Mucosa of descending colon (tissue), 3 donors: ENCODE measurements around the gene CLOCK. TPM values are rescaled to one million over a fixed set of nuclear protein-coding genes. Genes with fewer than 3 reads are reported as not detected.
"Not testable (repeated sequence)": the region's sequence is repeated elsewhere in the genome, so short reads cannot be mapped to it uniquely, and the experiment has no call there.

Experiments used
- ATAC-seq: fragments of 200-7000 bp; cut with Tn5 transposase; one replicate; pipeline ENCODE4 v1.9.1; 2020; ENCODE audit warnings: mild to moderate bottlenecking, moderate library complexity
- DNase-seq, 3 donors: peaks; one replicate each; pipeline ENCODE4 v3.0.0-alpha.2; 2020
- H3K36me3 ChIP-seq: fragments of 200-600 bp; one replicate; pipeline ENCODE4 v1.8.0; 2021; ENCODE audit warnings: low read depth, mild to moderate bottlenecking
- H3K4me1 ChIP-seq: fragments of 200-600 bp; one replicate; pipeline ENCODE4 v1.8.0; 2021; ENCODE audit warnings: low read depth, mild to moderate bottlenecking
- H3K4me3 ChIP-seq: fragments of 200-600 bp; one replicate; pipeline ENCODE4 v1.8.0; 2021; ENCODE audit warnings: mild to moderate bottlenecking
- H3K9me3 ChIP-seq: fragments of 200-600 bp; one replicate; pipeline ENCODE4 v1.8.0; 2021; ENCODE audit warnings: mild to moderate bottlenecking
- intact Hi-C, 2 donors: fragments of 100-400 bp; cut with DNase I in 1 of 2; cut with micrococcal nuclease in 1 of 2; formaldehyde crosslinking; loops; one replicate each; pipeline versions ENCODE4 v1.11.0 to v1.11.1; 2022; cut with DNase I, micrococcal nuclease
- long read RNA-seq, 2 donors: library from polyadenylated mRNA; unstranded; transcript quantifications; one replicate each; pipeline ENCODE4 v2.0.0, GENCODE V29; 2019 to 2021
- total RNA-seq, 3 donors: library from RNA; stranded (reverse); fragmentation: NEBNext Ultra II Directional in 2 of 3; extraction: Animal tissue kit (Norgen Biotek cat#: 25700) in 2 of 3; gene quantifications; one replicate each; pipeline versions ENCODE4 v1.2.1 to v1.2.4, GENCODE V29; 2021 to 2023
- TF ChIP-seq, protein P1 (sequence below): fragments of 200-600 bp; IDR thresholded peaks from one replicate; pipeline ENCODE4 v1.8.0; 2022; ENCODE audit warnings: antibody characterized with exemption, mild to moderate bottlenecking
- donor health status: DM: no; HTN: no; CAD: no; lungs with moderate emphysema.
- donor health status: DM: no; HTN: no; CAD: no.
- donor health status: DM: no; HTN: yes; CAD: no.

The CLOCK gene, protein sequence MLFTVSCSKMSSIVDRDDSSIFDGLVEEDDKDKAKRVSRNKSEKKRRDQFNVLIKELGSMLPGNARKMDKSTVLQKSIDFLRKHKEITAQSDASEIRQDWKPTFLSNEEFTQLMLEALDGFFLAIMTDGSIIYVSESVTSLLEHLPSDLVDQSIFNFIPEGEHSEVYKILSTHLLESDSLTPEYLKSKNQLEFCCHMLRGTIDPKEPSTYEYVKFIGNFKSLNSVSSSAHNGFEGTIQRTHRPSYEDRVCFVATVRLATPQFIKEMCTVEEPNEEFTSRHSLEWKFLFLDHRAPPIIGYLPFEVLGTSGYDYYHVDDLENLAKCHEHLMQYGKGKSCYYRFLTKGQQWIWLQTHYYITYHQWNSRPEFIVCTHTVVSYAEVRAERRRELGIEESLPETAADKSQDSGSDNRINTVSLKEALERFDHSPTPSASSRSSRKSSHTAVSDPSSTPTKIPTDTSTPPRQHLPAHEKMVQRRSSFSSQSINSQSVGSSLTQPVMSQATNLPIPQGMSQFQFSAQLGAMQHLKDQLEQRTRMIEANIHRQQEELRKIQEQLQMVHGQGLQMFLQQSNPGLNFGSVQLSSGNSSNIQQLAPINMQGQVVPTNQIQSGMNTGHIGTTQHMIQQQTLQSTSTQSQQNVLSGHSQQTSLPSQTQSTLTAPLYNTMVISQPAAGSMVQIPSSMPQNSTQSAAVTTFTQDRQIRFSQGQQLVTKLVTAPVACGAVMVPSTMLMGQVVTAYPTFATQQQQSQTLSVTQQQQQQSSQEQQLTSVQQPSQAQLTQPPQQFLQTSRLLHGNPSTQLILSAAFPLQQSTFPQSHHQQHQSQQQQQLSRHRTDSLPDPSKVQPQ
- 10 to 100 TPM; 17.4 to 33.1 (median 25.3) TPM for total RNA-seq
- long read RNA-seq, donor 1, partial matches to known transcripts, result 3 of 8 reads
- long read RNA-seq, donor 1, other reads (novel, unspliced or antisense), result 5 of 8 reads
- long read RNA-seq, donor 2, partial matches to known transcripts, result 1 of 4 reads
- long read RNA-seq, donor 2, other reads (novel, unspliced or antisense), result 3 of 4 reads

DNA sequence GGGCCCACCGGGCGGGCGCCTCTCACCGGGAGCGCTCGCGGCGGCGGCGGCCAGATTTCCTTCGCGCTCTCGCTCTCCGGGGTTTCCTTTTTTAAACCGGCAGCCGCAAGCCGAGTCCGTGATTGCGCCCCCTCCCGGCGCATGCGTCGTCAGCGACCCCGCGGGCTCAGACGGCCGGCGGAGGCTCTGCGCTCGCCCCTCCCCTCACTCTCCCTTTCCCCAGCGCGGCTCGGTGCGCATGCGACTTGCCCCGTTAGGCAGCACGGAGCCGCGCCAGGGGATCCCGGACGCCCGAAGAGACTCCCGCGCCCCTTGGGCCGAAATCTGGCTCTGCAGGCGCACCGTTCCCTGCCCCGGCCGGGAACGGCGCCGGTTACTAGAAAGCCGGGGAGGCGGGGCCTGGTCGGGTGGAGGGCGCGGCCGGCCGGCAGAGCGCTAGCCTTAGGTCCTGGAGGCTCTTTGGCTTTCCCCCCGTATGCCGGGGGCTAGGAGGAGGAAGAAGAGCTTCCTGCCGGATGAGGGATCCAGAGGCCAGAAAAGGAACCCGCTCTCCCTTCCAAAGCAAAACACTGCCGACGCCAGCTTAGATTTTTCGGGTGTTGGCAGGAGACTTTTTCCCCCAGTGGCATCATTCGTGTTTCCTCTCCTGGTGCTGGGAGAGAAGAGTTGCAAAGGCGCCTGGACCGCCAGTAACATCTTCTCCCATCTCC is at the start of gene CLOCK:
Gene CLOCK, minus strand, starts transcription at position 154 of the 710 bp plus-strand sequence. CDS start 64,124 bp downstream, outside the sequence.
- Histone ChIP-seq H3K9me3 (no peaks in the 10 kb centered on the region), H3K4me3 (peak within 1 kb of the TSS; percentile 98), H3K36me3 (no peaks in the 10 kb centered on the region), H3K4me1 (peaks cover 15% of the 10 kb centered on the region)
- intact Hi-C loops, result no loop called here
- DNase-seq, result peak; percentile 85 to 92 (median 90)
- peak; percentile 84 for ATAC-seq
- TF ChIP-seq, protein P1, sequence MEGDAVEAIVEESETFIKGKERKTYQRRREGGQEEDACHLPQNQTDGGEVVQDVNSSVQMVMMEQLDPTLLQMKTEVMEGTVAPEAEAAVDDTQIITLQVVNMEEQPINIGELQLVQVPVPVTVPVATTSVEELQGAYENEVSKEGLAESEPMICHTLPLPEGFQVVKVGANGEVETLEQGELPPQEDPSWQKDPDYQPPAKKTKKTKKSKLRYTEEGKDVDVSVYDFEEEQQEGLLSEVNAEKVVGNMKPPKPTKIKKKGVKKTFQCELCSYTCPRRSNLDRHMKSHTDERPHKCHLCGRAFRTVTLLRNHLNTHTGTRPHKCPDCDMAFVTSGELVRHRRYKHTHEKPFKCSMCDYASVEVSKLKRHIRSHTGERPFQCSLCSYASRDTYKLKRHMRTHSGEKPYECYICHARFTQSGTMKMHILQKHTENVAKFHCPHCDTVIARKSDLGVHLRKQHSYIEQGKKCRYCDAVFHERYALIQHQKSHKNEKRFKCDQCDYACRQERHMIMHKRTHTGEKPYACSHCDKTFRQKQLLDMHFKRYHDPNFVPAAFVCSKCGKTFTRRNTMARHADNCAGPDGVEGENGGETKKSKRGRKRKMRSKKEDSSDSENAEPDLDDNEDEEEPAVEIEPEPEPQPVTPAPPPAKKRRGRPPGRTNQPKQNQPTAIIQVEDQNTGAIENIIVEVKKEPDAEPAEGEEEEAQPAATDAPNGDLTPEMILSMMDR, result peak; percentile 59

DNA sequence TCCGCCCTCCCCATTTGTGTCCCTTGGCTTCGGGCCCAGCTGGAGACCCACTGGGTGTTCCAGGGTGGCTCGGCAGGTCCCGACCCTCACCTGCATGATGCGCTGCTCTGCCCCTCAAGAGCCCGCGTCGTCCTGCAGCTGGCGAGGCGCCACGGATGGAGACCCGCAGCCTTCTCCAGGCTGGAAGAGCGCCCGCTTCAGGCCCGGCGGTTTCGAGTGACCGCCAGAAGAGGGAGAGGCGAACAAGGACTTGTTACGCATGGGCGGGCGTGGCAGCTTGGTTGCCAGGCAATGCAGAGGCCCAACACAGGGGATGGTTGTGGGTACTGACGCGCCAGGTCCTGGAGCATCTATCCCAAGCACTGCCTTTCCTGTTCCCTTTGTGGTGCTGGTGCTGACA is 45.3 kb upstream of the CLOCK start, which contains the start of gene PDCL2:
Gene PDCL2, minus strand, starts transcription at position 232 of the 400 bp plus-strand sequence. Its CDS starts 136 bp downstream, at position 96.
- H3K4me1 ChIP-seq, result no peaks in the 10 kb centered on the region
- DNase-seq, result peak in 1 of 3 donors; percentile 43
- ATAC-seq, result no peak
- H3K36me3 ChIP-seq, result no peaks in the 10 kb centered on the region
- TF ChIP-seq, protein P1, result no peak
- H3K9me3 ChIP-seq, result peaks cover 6% of the 10 kb centered on the region
- no peak within 1 kb of the TSS for H3K4me3 ChIP-seq
- intact Hi-C loops, result no loop called here

DNA sequence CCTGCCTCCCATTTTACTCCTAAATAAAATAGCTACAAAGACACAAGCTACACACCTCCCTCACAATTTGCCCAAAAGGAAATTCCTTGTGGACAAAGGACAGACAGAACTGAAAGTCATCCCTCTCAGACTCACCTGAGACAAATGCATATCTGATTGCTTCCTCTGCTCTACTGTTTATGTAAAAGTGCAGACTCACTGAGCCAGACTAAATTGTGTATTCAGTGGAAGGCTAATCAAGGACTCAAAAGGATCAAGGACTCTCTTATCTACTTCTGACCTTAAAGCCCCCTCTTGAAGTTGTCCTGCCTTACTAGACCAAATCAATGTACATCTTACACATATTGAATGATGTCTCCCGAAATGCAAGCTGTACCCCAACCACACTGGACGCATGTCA is 41.5 kb upstream of the CLOCK start:
- Histone ChIP-seq H3K4me1 (no peaks in the 10 kb centered on the region), H3K4me3 (no peak overlapping the region), H3K9me3 (peaks cover 6% of the 10 kb centered on the region), H3K36me3 (no peaks in the 10 kb centered on the region)
- DNase-seq (no peak), ATAC-seq (no peak)
- TF ChIP-seq, protein P1, result no peak
- intact Hi-C loops, result no loop called here

DNA sequence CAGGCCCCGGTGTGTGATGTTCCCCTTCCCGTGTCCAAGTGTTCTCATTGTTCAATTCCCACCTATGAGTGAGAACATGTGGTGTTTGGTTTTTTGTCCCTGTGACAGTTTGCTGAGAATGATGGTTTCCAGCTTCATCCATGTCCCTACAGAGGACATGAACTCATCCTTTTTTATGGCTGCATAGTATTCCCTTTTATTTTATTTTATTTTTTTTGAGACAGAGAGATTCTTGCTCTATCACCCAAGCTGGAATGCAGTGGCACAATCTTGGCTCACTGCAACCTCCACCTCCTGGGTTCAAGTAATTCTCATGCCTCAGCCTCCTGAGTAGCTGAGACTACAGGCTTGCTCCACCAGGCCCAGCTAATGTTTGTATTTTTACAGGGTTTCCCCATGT is 36.1 kb upstream of the CLOCK start:
- H3K9me3 ChIP-seq, H3K36me3 ChIP-seq, intact Hi-C loops, H3K4me3 ChIP-seq, ATAC-seq, DNase-seq, H3K4me1 ChIP-seq: not testable (repeated sequence)

DNA sequence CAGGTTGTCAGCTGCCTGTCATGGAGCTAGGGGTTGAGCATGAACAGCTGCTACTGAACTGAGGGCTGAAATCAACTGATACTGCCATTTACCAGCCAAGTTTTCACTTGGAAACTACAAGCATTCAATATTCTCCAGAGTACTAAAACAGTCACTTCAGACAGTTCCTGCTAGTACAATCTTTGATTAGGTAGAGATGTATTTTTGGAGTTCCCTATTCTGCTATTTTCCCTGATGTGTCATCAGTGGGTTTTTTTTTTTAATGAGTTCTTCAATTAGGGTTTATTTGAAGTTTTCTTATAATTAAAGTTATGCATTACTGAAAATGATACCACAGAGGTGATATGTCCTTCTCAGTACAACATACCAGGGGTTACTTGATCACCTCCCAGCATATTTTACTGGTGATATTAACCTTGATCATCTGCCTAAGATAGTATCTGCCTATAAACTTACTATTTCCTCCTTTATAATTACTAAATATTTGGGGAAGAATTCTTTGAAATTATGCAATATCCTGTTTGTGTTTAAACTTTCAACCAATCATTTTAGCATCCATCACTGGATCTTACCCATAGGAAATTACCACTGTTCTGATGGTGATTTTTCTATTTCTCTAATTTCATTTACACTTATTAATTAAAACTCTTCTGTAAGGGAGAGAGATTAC is 31.8 kb upstream of the CLOCK start:
- Histone ChIP-seq H3K4me3 (no peak overlapping the region), H3K36me3 (no peaks in the 10 kb centered on the region), H3K4me1 (no peaks in the 10 kb centered on the region), H3K9me3 (peaks cover 15% of the 10 kb centered on the region)
- ATAC-seq, result no peak
- intact Hi-C loops, result no loop called here
- TF ChIP-seq, protein P1, result no peak
- DNase-seq, result no peak
